Esophagus squamous epithelium (tissue), 5 donors: ENCODE data around the gene ABO. TPM values are rescaled to one million over a fixed set of nuclear protein-coding genes. Genes with fewer than 3 reads are reported as not detected.
A peak's percentile ranks its signal among the peaks of the same experiment; 100 is the strongest.
"Not testable (repeated sequence)": the region's sequence is repeated elsewhere in the genome, so short reads cannot be mapped to it uniquely, and the experiment has no call there.

Experiments
- DNase-seq: peaks from one replicate; lab custom pipeline; 2025; lab: John Stamatoyannopoulos, UW
- H3K27ac ChIP-seq, 4 donors: fragments of 200-600 bp; sonication (generic); one replicate each; pipeline ENCODE4 v1.5.1; 2016 to 2019; ENCODE audit warnings: mild to moderate bottlenecking in 1 of 4
- H3K27me3 ChIP-seq, 4 donors: fragments of 200-600 bp; sonication (generic); 1 replicate in 3 of 4; 2 replicates in 1 of 4; pipeline versions ENCODE4 v1.5.1 to v1.6.0; 2017 to 2021; ENCODE audit warnings: antibody characterized with exemption in 1 of 4
- H3K36me3 ChIP-seq, 3 donors: fragments of 200-600 bp; sonication (generic); one replicate each; pipeline ENCODE4 v1.5.1; 2016 to 2019
- H3K4me1 ChIP-seq, 3 donors: fragments of 200-600 bp; sonication (generic); one replicate each; pipeline ENCODE4 v1.5.1; 2017 to 2019
- H3K4me3 ChIP-seq, 4 donors: fragments of 200-600 bp; sonication (generic); 1 replicate in 3 of 4; 2 replicates in 1 of 4; pipeline ENCODE4 v1.5.1; 2016 to 2019; ENCODE audit warnings: mild to moderate bottlenecking in 2 of 4, moderate library complexity in 1 of 4
- H3K9me3 ChIP-seq, 3 donors: fragments of 200-600 bp; sonication (generic); one replicate each; pipeline ENCODE4 v1.5.1; 2016 to 2019
- POLR2A ChIP-seq, 4 donors: fragments of 450-650 bp; IDR thresholded peaks; one replicate each; pipeline ENCODE4 v1.6.1; 2017; ENCODE audit warnings: antibody characterized with exemption in 4 of 4, mild to moderate bottlenecking in 4 of 4, moderate library complexity in 3 of 4
- WGBS, 2 donors: methylation state at CpG; one replicate each; pipeline ENCODE4 v1.1.5; 2018; 5-methylcytosine and 5-hydroxymethylcytosine counted together
- intact Hi-C: fragments of 100-400 bp; cut with DNase I; formaldehyde crosslinking; loops from one replicate; pipeline ENCODE4 v1.15.0; 2022
- total RNA-seq, 4 donors: library from RNA; depleted of rRNA; stranded (reverse); fragments of >200 nt; gene quantifications; one replicate each; pipeline ENCODE4 v1.1.0, GENCODE V29; 2016
- TF ChIP-seq, protein P1 (sequence below), 6 experiments: fragments of 450-650 bp in 4 of 6; fragments of 200-600 bp in 2 of 6; sonication (generic) in 2 of 6; IDR thresholded peaks; one replicate each; pipeline ENCODE4 v1.5.1; 2016 to 2019; ENCODE audit warnings: antibody characterized with exemption in 6 of 6, mild to moderate bottlenecking in 4 of 6, moderate library complexity in 4 of 6
- donor health status: DM: yes; HTN: yes; CAD: no.

Gene ABO
- total RNA-seq, 4 donors from 2014 or later, result 3.4 to 48.8 (median 8.2) TPM

DNA sequence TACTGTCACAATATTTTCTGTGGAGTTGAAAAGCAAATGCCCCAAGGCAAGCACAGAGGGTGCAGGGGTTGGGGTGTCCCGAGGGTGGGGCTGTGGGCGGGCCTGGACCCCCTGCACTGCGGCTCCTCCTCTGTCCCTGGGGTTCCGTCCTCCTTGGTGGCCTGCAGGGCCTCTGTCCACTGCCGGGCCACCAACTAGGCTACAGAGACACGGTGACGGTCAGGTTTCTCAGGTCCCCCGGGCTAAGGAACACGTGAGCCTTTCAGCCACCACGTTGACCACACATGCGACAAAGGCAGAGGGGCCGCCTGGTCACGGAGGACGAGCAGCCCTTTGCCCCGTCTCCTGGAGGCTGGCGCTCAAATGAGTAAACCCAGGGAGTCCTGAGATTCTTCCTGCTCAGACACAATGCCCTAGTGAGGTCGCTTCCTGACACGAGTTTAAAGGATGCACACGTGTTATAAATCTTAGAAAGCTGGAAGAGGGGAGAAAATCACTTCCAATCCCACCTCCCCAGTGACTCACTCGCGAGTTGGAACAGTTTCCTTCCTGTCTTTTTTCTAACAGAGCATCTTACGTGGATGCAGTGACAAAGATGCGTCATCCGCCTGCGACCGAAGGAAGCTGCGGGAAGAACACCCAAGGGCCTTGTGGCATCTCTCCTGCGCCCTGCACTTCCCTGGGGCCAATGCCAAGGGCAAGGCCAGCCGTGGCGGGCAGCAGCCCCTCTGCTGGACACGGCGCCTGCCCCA lies 41.1 kb downstream of the ABO start:
- no peak for DNase-seq
- intact Hi-C loops, result no loop called here
- H3K36me3 ChIP-seq, result no peaks in the 10 kb centered on the region

DNA sequence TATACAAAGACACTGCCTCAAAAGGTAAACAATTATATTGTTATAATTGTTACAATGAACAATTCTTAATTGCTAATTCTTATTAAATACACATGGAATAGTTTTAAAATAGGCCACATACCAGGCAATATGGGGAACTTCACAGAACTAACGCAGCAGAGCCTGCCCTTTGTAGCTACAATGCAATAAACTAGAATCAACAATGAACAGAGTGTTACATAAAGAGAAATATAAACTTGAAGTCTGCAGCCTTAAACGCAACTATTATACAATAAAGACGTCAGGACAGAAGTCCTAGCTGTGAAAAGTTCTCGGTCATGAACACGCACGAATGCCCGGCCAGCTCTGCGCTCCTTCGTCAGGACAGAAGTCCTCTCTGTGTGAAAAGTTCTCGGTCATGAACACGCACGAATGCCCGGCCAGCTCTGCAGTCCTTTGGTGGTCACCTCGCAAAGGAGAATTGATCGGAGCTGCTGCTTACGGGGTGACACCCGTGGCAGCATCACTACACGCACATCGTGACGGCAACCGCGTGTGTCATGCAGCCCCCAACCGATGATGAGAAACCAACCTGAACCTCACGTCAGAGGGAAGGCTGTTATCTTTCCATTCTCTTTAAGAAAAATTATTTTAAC lies 43.0 kb downstream of the ABO start:
- DNase-seq, H3K4me1 ChIP-seq, H3K36me3 ChIP-seq, H3K27ac ChIP-seq, H3K4me3 ChIP-seq, H3K9me3 ChIP-seq, H3K27me3 ChIP-seq, intact Hi-C loops: not testable (repeated sequence)
- 82 to 83% methylated on average over 18 to 24 of the region's 24 CpGs for WGBS, 2 donors

More for the DNA sequence above, 41.1 kb downstream of the ABO start:
- Histone ChIP-seq H3K27me3 (peaks cover 0 to 5% (median 0%) of the 10 kb centered on the region in 4 donors), H3K4me1 (peaks cover 13 to 23% (median 16%) of the 10 kb centered on the region in 3 donors), H3K9me3 (no peaks in the 10 kb centered on the region), H3K4me3 (no peak overlapping the region), H3K27ac (peak overlapping the region in 2 of 4 donors; percentile 21 to 49)
- 69 to 80% methylated on average over 17 to 28 of the region's 32 CpGs for WGBS, 2 donors
- TF ChIP-seq POLR2A (IDR thresholded peaks at IDR 0.05), result no peak
- TF ChIP-seq, protein P1, sequence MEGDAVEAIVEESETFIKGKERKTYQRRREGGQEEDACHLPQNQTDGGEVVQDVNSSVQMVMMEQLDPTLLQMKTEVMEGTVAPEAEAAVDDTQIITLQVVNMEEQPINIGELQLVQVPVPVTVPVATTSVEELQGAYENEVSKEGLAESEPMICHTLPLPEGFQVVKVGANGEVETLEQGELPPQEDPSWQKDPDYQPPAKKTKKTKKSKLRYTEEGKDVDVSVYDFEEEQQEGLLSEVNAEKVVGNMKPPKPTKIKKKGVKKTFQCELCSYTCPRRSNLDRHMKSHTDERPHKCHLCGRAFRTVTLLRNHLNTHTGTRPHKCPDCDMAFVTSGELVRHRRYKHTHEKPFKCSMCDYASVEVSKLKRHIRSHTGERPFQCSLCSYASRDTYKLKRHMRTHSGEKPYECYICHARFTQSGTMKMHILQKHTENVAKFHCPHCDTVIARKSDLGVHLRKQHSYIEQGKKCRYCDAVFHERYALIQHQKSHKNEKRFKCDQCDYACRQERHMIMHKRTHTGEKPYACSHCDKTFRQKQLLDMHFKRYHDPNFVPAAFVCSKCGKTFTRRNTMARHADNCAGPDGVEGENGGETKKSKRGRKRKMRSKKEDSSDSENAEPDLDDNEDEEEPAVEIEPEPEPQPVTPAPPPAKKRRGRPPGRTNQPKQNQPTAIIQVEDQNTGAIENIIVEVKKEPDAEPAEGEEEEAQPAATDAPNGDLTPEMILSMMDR (IDR thresholded peaks at IDR 0.05), result no peak

DNA sequence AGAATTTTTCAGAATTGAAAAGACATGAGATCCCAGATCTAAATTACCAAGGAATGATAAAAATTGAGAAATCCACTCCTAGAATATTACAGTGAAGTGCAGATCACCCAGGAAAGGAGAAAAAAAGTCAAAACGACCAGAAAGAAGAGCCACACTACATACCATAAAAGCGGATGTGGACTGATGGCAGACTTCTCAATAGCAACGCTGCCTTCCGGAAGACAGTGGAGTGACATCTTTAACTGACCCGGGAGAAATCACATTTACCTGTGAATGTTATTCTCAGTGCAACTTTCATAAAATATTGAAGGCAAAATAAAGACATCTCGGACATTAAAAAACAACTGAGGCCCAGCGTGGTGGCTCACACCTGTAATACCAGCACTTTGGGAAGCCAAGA lies 44.5 kb downstream of the ABO start:
- H3K36me3 ChIP-seq, intact Hi-C loops, H3K4me1 ChIP-seq, H3K9me3 ChIP-seq, H3K27ac ChIP-seq, H3K4me3 ChIP-seq, DNase-seq: not testable (repeated sequence)
- H3K27me3 ChIP-seq, result peaks cover 0 to 16% (median 0%) of the 10 kb centered on the region in 4 donors
- WGBS, 2 donors, result 83 to 85% methylated on average over 7 of the region's 7 CpGs

DNA sequence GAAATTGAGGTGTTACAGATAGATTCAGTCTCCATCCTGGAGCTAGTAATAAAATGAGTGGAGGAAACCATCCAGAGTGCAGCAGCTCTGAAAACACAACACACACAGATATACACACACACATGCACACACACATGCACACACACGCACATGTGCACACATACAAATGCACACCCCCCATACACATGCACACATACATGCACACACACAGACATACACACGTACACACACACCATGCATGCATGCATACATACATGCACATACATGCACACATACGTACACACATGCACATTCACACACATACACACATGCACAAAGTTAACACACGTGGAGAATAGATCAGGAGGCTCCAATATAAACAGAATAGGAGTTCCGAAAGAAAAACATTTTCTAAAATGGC lies 44.9 kb downstream of the ABO start:
- no peak for DNase-seq
- TF ChIP-seq POLR2A (IDR thresholded peaks at IDR 0.05), result no peak
- TF ChIP-seq, protein P1 (IDR thresholded peaks at IDR 0.05), result no peak

DNA sequence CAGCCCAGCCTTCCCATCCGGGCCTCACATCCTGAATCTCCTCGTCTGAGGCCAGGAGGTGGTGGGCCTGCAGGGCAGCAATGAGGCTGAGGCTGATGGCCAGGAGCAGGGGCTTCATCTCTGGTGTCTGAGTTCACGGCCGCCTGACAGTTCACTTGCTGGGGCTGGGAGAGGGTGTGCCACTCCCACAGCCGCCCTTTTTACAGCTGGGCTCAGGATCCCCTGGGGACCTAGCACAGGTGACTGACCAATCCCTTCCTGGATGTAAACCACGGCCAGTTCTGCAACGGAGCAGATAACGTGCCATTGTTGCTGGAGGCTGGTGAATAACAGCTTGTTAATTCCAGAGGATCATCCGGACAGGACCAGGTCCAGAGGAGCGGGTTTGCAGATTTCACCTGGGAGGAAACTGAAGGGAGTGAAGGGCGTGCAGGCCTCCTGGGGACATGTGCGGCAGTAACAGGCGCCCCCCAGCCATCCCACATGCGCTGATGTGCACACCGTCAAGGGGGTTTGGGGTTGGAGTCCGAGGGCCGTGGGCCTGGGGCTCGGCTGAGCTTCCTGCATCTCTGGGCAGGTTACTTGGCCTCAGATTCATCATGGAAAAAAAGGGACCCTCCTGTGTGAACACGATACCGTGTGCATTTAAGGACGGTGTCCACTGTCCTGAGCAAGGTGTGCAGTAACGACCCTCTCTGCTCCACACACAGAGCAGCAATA lies 46.4 kb downstream of the ABO start:
- H3K27me3 ChIP-seq, result peaks cover 0 to 29% (median 0%) of the 10 kb centered on the region in 4 donors
- H3K27ac ChIP-seq, DNase-seq, H3K4me3 ChIP-seq, H3K36me3 ChIP-seq, H3K4me1 ChIP-seq, H3K9me3 ChIP-seq, intact Hi-C loops: not testable (repeated sequence)
- WGBS, 2 donors, result 85 to 88% methylated on average over 5 to 11 of the region's 22 CpGs

More for the DNA sequence above, 44.9 kb downstream of the ABO start:
- Histone ChIP-seq H3K4me3 (no peak overlapping the region), H3K4me1 (no peaks in the 10 kb centered on the region), H3K27me3 (peaks cover 0 to 21% (median 0%) of the 10 kb centered on the region in 4 donors), H3K36me3 (no peaks in the 10 kb centered on the region), H3K27ac (no peak overlapping the region), H3K9me3 (no peaks in the 10 kb centered on the region)
- intact Hi-C loops, result no loop called here
- 70 to 85% methylated on average over 5 of the region's 5 CpGs for WGBS, 2 donors

DNA sequence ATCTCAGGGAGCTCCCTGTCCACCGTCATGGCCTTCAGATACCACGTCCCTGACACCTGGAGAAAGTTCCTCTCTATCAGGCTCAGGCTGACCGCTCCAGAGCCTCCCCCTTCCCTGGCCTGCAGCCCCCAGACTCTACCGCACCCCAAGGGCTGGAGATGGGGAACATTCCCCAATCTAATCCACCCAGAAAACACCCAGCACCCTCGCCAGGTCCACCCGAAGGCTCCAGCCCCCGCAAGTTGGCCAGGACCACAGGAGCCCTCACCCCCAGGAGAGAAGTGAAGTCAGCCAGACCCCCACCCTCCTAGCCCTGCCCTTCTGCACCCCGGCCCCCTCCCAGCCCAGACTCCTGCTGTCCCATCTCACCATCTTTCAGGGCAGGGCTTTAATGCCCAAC lies 47.0 kb downstream of the ABO start:
- WGBS, 2 donors, result 100% methylated on average over 1 of the region's 8 CpGs; no CpG with 5 or more reads in 1 of the 2 donors
- H3K4me3 ChIP-seq, DNase-seq: not testable (repeated sequence)

More for the DNA sequence above, 47.0 kb downstream of the ABO start:
- H3K4me1 ChIP-seq, H3K9me3 ChIP-seq, H3K36me3 ChIP-seq, intact Hi-C loops, H3K27ac ChIP-seq: not testable (repeated sequence)
- peaks cover 0 to 35% (median 0%) of the 10 kb centered on the region in 4 donors for H3K27me3 ChIP-seq
